Hepatocyte (in vitro differentiated cells): ENCODE results near the gene CLCNKB.

Experiments used
- CTCF ChIP-seq: fragments of 200-600 bp; sonication (generic); IDR thresholded peaks from 2 replicates; pipeline ENCODE4 v1.5.1; 2016; ENCODE audit warnings: antibody characterized with exemption, mild to moderate bottlenecking; ENCODE audit not compliant: poor library complexity
- EZH2 ChIP-seq: fragments of 200-600 bp; sonication (generic); IDR thresholded peaks from 2 replicates; pipeline ENCODE4 v1.6.1; 2016; ENCODE audit warnings: antibody characterized with exemption, mild to moderate bottlenecking, borderline replicate concordance
- EZH2phosphoT487 ChIP-seq: fragments of 200-600 bp; sonication (generic); IDR thresholded peaks from one replicate; pipeline ENCODE4 v1.6.1; 2018; ENCODE audit warnings: antibody characterized with exemption, mild to moderate bottlenecking, low read depth, moderate library complexity; ENCODE audit not compliant: unreplicated experiment, severe bottlenecking

DNA sequence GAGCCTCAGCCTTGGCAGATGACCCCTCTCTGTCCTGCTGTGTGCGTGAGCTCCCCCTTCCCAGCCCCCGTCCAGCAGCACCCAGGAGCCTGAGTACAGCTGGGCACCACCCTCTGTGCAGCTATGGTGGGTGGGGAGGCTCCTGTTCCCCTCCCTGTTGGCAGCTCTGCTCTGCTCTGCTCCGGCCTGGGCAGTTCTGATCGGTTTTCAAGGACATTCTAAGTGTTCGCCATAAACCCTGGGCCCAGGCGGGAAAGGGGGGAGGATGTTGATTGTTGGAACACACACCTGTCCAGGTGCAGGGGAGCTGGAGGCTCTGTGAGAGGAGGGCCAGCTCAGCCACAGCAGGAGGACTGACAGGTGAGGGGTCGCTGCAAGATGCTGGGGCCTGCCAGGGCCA lies at the start of gene CLCNKB:
- TF ChIP-seq CTCF: no peak
- TF ChIP-seq EZH2: no peak
- TF ChIP-seq EZH2phosphoT487: no peak
